HCT116 (cell line): ENCODE results near the gene SLC24A5. TPM values are rescaled to one million over a fixed set of nuclear protein-coding genes. Genes with fewer than 3 reads are reported as not detected.

Source experiments
- ATAC-seq: fragments of 200-7000 bp; cut with Tn5 transposase; 2 replicates; pipeline ENCODE4 v1.9.1; 2020; ENCODE audit warnings: mild to moderate bottlenecking, moderate library complexity
- BruUV-seq: library from RNA; stranded (reverse); fragments of 400-500 nt; replicated peaks from 2 replicates; lab custom pipeline; 2021; lab: Mats Ljungman, UMichigan
- CTCF ChIA-PET: fragments of 300-600 bp; sonication (Branson Sonifier 250); formaldehyde crosslinking; loops from one replicate; lab custom pipeline; 2021; ENCODE audit warnings: antibody characterized with exemption; lab: Charles Lee
- POLR2A ChIA-PET: fragments of 300-600, 350-600 bp; sonication (Branson Sonifier 250); formaldehyde crosslinking; loops from one replicate; lab custom pipeline; 2021; ENCODE audit warnings: antibody characterized with exemption; lab: Charles Lee
- RAD21 ChIA-PET, 2 experiments: fragments of 300-600 bp; sonication (Branson Sonifier 250); formaldehyde crosslinking; loops; one replicate each; lab custom pipeline; 2023; ENCODE audit warnings: low total read pairs in 2 of 2; ENCODE audit not compliant: uncharacterized antibody in 2 of 2, unreplicated experiment in 2 of 2, low non-redundant PET in 1 of 2; lab: Charles Lee
- DNase-seq: peaks from one replicate; pipeline ENCODE4 v3.0.0-alpha.2; 2010; ENCODE audit warnings: low read depth, low spot score
- H2AFZ ChIP-seq: fragments of 200-600 bp; shearing (Covaris generic), sonication (generic); 2 replicates; pipeline ENCODE4 v1.6.1; 2017; ENCODE audit warnings: low read depth, mixed run types, mixed read lengths, antibody characterized with exemption, low read length; ENCODE audit not compliant: poor library complexity, severe bottlenecking
- H3K27ac ChIP-seq: 2 replicates; pipeline ENCODE4 v1.5.1; 2012; ENCODE audit warnings: low read depth, low read length
- H3K27me3 ChIP-seq: fragments of 200-600 bp; sonication (generic); 2 replicates; pipeline ENCODE4 v1.6.1; 2016; ENCODE audit warnings: mixed run types, low read length, mixed read lengths; ENCODE audit not compliant: insufficient read depth
- H3K36me3 ChIP-seq, 2 experiments: fragments of 200-500 bp in 1 of 2; fragments of 200-600 bp in 1 of 2; sonication (Bioruptor generic) in 1 of 2; sonication (generic) in 1 of 2; 2 replicates each; pipeline versions ENCODE4 v1.5.1 to v1.6.1; 2014 to 2016; ENCODE audit warnings: low read length in 2 of 2, inconsistent platforms in 1 of 2, mixed read lengths in 1 of 2, mixed run types in 1 of 2; ENCODE audit not compliant: insufficient read depth in 2 of 2, control insufficient read depth in 1 of 2
- H3K4me1 ChIP-seq, 2 experiments: fragments of 200-600 bp in 1 of 2; sonication (generic) in 1 of 2; 2 replicates each; pipeline versions ENCODE4 v1.5.1 to v1.6.1; 2012 to 2017; ENCODE audit warnings: low read length in 2 of 2, inconsistent platforms in 1 of 2, mild to moderate bottlenecking in 1 of 2, mixed read lengths in 1 of 2, mixed run types in 1 of 2, moderate library complexity in 1 of 2; ENCODE audit not compliant: insufficient read depth in 2 of 2, control insufficient read depth in 1 of 2
- H3K4me2 ChIP-seq: fragments of 200-600 bp; sonication (generic); 2 replicates; pipeline ENCODE4 v1.6.1; 2017; ENCODE audit warnings: mixed run types, low read length, mixed read lengths
- H3K4me3 ChIP-seq, 2 experiments: fragments of 200-600 bp in 1 of 2; sonication (generic) in 1 of 2; replicated peaks in 1 of 2; 2 replicates each; pipeline ENCODE4 v1.5.1; 2011 to 2016; ENCODE audit warnings: low read length in 2 of 2, control low read depth in 1 of 2, low read depth in 1 of 2, mild to moderate bottlenecking in 1 of 2, mixed read lengths in 1 of 2, mixed run types in 1 of 2
- H3K79me2 ChIP-seq: fragments of 200-600 bp; sonication (generic); 2 replicates; pipeline ENCODE4 v1.6.1; 2017; ENCODE audit warnings: mild to moderate bottlenecking, mixed run types, low read length, moderate library complexity, mixed read lengths; ENCODE audit not compliant: insufficient read depth
- H3K9ac ChIP-seq: fragments of 200-600 bp; sonication (generic); 2 replicates; pipeline ENCODE4 v1.6.1; 2016; ENCODE audit warnings: low read length, mixed read lengths
- H3K9me2 ChIP-seq: fragments of 200-600 bp; sonication (generic), shearing (Covaris generic); 2 replicates; pipeline ENCODE4 v1.6.1; 2017; ENCODE audit warnings: mixed run types, mild to moderate bottlenecking, moderate library complexity; ENCODE audit not compliant: insufficient read depth
- H3K9me3 ChIP-seq, 2 experiments: fragments of 200-500 bp in 1 of 2; fragments of 200-600 bp in 1 of 2; sonication (Bioruptor generic) in 1 of 2; sonication (generic) in 1 of 2; 2 replicates each; pipeline ENCODE4 v1.6.1; 2014 to 2017; ENCODE audit warnings: low read length in 2 of 2, mixed read lengths in 2 of 2, inconsistent platforms in 1 of 2, low read depth in 1 of 2, mild to moderate bottlenecking in 1 of 2, mixed run types in 1 of 2, moderate library complexity in 1 of 2; ENCODE audit not compliant: control insufficient read depth in 1 of 2, insufficient read depth in 1 of 2
- H4K20me1 ChIP-seq: fragments of 200-600 bp; sonication (generic), shearing (Covaris generic); 2 replicates; pipeline ENCODE4 v1.6.1; 2017; ENCODE audit warnings: mixed run types, mild to moderate bottlenecking, moderate library complexity; ENCODE audit not compliant: insufficient read depth
- CEBPB ChIP-seq: IDR thresholded peaks from 2 replicates; pipeline ENCODE4 v1.6.1; 2012; ENCODE audit warnings: low read depth
- CTCF ChIP-seq, 3 experiments: fragments of 200-600 bp in 1 of 3; sonication (generic) in 1 of 3; IDR thresholded peaks in 2 of 3; conservative IDR thresholded peaks in 1 of 3; 2 replicates each; pipeline ENCODE4 v1.5.1; 2012 to 2017; ENCODE audit warnings: low read depth in 2 of 3, low read length in 2 of 3, antibody characterized with exemption in 1 of 3, borderline replicate concordance in 1 of 3, control low read depth in 1 of 3, mild to moderate bottlenecking in 1 of 3, mixed read lengths in 1 of 3, mixed run types in 1 of 3, moderate library complexity in 1 of 3; ENCODE audit not compliant: insufficient read depth in 1 of 3
- EZH2phosphoT487 ChIP-seq: fragments of 200-600 bp; IDR thresholded peaks from 2 replicates; pipeline ENCODE4 v1.6.1; 2018; ENCODE audit warnings: antibody characterized with exemption, borderline replicate concordance
- FOSL1 ChIP-seq: IDR thresholded peaks from 2 replicates; pipeline ENCODE4 v1.6.1; 2012; ENCODE audit warnings: low read depth
- JUND ChIP-seq: IDR thresholded peaks from 2 replicates; pipeline ENCODE4 v1.6.1; 2012
- MAX ChIP-seq: IDR thresholded peaks from 2 replicates; pipeline ENCODE4 v1.6.1; 2012
- POLR2A ChIP-seq: IDR thresholded peaks from 2 replicates; pipeline ENCODE4 v1.7.0; 2011; ENCODE audit warnings: borderline replicate concordance; ENCODE audit not compliant: insufficient read depth, insufficient read length; ENCODE audit errors: extremely low read depth
- POLR2AphosphoS5 ChIP-seq: IDR thresholded peaks from 2 replicates; pipeline ENCODE4 v1.6.1; 2011; ENCODE audit warnings: mild to moderate bottlenecking, low read depth, low read length, moderate library complexity
- RAD21 ChIP-seq: IDR thresholded peaks from 2 replicates; pipeline ENCODE4 v1.6.1; 2012; ENCODE audit warnings: low read depth, mild to moderate bottlenecking
- SIN3A ChIP-seq: IDR thresholded peaks from 2 replicates; pipeline ENCODE4 v1.6.1; 2012; ENCODE audit warnings: low read depth
- SP1 ChIP-seq: IDR thresholded peaks from 2 replicates; pipeline ENCODE4 v1.6.1; 2012; ENCODE audit warnings: low read depth
- SRF ChIP-seq: IDR thresholded peaks from 2 replicates; pipeline ENCODE4 v1.6.1; 2012; ENCODE audit warnings: low read depth
- TCF7L2 ChIP-seq: IDR thresholded peaks from 2 replicates; pipeline ENCODE4 v1.7.0; 2011; ENCODE audit warnings: borderline replicate concordance, inconsistent platforms; ENCODE audit not compliant: insufficient read depth, insufficient read length; ENCODE audit errors: extremely low read depth
- YY1 ChIP-seq: IDR thresholded peaks from 2 replicates; pipeline ENCODE4 v1.6.1; 2011; ENCODE audit warnings: low read length, low read depth, moderate library complexity, mild to moderate bottlenecking; ENCODE audit not compliant: insufficient replicate concordance; ENCODE audit errors: extremely low read depth
- ZBTB33 ChIP-seq: IDR thresholded peaks from 2 replicates; pipeline ENCODE4 v1.6.1; 2011; ENCODE audit warnings: mild to moderate bottlenecking, low read length, moderate library complexity; ENCODE audit not compliant: insufficient replicate concordance; ENCODE audit errors: extremely low read depth
- ZFX ChIP-seq: fragments of 450-650 bp; IDR thresholded peaks from 2 replicates; pipeline ENCODE4 v1.6.1; 2017
- ZNF274 ChIP-seq: fragments of 200-500 bp; sonication (Bioruptor generic); IDR thresholded peaks from 2 replicates; pipeline ENCODE4 v1.6.1; 2014; ENCODE audit warnings: mild to moderate bottlenecking, low read depth, low read length, inconsistent platforms
- intact Hi-C: fragments of 100-400 bp; cut with micrococcal nuclease; formaldehyde crosslinking; loops from 2 replicates; pipeline ENCODE4 v1.10.0; 2022
- total RNA-seq: library from RNA; stranded (reverse); gene quantifications from one replicate; pipeline ENCODE4 v1.2.1, GENCODE V29; 2021; ENCODE audit not compliant: unreplicated experiment
- TF ChIP-seq, protein P1 (sequence below): IDR thresholded peaks from 2 replicates; pipeline ENCODE4 v1.6.1; 2012; ENCODE audit warnings: low read depth

SLC24A5 gene
- total RNA-seq, 1 experiment from 2014 or later, result not detected

GRCh38 chr15:48089702-48090101 lies 31.1 kb upstream of the SLC24A5 start:
- BruUV-seq, result no TSS peak
- Histone ChIP-seq H3K79me2 (no peaks in the 10 kb centered on the region), H3K4me2 (no peak overlapping the region), H3K36me3 (no peaks in the 10 kb centered on the region), H4K20me1 (no peaks in the 10 kb centered on the region)
- POLR2A ChIA-PET, result no interaction called here
- TF ChIP-seq FOSL1 (no peak), ZFX (no peak), ZNF274 (no peak), RAD21 (no peak), POLR2A (no peak), ZBTB33 (no peak), JUND (no peak), EZH2phosphoT487 (no peak), CEBPB (no peak), SP1 (no peak), POLR2AphosphoS5 (no peak), YY1 (no peak), SIN3A (no peak), CTCF (IDR thresholded peaks at IDR 0.05 in 2 of 3, conservative IDR thresholded peaks at IDR 0.05 in 1 of 3; ENCODE audit: borderline replicate concordance in 1 of 3, insufficient read depth in 1 of 3, low read depth in 2 of 3, low read length in 2 of 3) (no peak), SRF (no peak), MAX (no peak), TCF7L2 (no peak)
- TF ChIP-seq, protein P1, sequence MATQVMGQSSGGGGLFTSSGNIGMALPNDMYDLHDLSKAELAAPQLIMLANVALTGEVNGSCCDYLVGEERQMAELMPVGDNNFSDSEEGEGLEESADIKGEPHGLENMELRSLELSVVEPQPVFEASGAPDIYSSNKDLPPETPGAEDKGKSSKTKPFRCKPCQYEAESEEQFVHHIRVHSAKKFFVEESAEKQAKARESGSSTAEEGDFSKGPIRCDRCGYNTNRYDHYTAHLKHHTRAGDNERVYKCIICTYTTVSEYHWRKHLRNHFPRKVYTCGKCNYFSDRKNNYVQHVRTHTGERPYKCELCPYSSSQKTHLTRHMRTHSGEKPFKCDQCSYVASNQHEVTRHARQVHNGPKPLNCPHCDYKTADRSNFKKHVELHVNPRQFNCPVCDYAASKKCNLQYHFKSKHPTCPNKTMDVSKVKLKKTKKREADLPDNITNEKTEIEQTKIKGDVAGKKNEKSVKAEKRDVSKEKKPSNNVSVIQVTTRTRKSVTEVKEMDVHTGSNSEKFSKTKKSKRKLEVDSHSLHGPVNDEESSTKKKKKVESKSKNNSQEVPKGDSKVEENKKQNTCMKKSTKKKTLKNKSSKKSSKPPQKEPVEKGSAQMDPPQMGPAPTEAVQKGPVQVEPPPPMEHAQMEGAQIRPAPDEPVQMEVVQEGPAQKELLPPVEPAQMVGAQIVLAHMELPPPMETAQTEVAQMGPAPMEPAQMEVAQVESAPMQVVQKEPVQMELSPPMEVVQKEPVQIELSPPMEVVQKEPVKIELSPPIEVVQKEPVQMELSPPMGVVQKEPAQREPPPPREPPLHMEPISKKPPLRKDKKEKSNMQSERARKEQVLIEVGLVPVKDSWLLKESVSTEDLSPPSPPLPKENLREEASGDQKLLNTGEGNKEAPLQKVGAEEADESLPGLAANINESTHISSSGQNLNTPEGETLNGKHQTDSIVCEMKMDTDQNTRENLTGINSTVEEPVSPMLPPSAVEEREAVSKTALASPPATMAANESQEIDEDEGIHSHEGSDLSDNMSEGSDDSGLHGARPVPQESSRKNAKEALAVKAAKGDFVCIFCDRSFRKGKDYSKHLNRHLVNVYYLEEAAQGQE, result no peak
- TF ChIP-seq, all 23 proteins: peak for 0
- RAD21 ChIA-PET, result no interaction called here
- Histone ChIP-seq H3K27ac (no peak overlapping the region), H3K4me3 (no peak overlapping the region), H3K9me3 (peaks cover 0 to 2% of the 10 kb centered on the region in 2 experiments; a peak in 1 of 4 replicates), H3K4me1 (no peaks in the 10 kb centered on the region), H3K27me3 (no peaks in the 10 kb centered on the region), H3K9me2 (no peaks in the 10 kb centered on the region), H3K9ac (no peak overlapping the region), H2AFZ (no peak overlapping the region)
- no peak for DNase-seq
- intact Hi-C loops, result no loop called here
- no peak for ATAC-seq
- CTCF ChIA-PET, result no interaction called here
